Measurements from ENCODE around the gene BCR.

BCR gene

GRCh38 chr22:23242473-23243001 lies 62.2 kb downstream of the BCR start:
- DNase-seq (ENCODE audit: low read depth in 2 of 3, low spot score in 2 of 3) = no peak

DNA sequence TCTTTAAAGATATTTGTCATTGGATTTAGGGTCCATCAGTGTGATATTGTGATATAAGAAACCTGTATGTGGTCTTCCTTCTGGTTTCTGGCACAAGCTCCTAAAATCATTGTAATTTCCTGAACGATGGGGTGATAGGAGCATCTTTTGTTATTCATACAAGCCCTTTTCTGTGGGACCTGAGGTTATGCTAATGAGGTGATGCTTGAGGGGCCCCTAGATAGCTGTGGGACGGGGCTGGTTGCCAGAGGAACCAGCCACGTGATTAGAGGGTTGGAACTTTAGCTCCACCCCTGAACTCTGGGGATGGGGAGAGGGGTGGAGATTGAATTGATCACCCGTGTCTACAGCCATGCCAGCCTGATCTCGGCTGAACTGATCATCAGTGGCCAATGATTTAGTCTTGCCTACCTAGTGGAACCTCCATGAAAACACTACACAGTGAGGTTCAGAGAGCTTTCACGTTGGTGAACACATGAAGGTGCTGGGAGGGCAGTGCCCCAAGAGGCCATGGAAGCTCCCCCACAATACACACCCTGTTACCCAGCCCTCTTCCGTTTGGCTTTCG lies 62.8 kb downstream of the BCR start:
- DNase-seq (ENCODE audit: low read depth in 2 of 3, low spot score in 2 of 3) = peak; percentile 34 to 45 (median 38)

- DNase-seq (ENCODE audit: low read depth in 2 of 3, low spot score in 2 of 3) = no peak
Observed at GRCh38 chr22:23243859-23244689, 63.8 kb downstream of the BCR start.

- no peak for DNase-seq (ENCODE audit: low read depth in 2 of 3, low spot score in 2 of 3)
Observed at GRCh38 chr22:23244690-23245044, 64.4 kb downstream of the BCR start.

DNA sequence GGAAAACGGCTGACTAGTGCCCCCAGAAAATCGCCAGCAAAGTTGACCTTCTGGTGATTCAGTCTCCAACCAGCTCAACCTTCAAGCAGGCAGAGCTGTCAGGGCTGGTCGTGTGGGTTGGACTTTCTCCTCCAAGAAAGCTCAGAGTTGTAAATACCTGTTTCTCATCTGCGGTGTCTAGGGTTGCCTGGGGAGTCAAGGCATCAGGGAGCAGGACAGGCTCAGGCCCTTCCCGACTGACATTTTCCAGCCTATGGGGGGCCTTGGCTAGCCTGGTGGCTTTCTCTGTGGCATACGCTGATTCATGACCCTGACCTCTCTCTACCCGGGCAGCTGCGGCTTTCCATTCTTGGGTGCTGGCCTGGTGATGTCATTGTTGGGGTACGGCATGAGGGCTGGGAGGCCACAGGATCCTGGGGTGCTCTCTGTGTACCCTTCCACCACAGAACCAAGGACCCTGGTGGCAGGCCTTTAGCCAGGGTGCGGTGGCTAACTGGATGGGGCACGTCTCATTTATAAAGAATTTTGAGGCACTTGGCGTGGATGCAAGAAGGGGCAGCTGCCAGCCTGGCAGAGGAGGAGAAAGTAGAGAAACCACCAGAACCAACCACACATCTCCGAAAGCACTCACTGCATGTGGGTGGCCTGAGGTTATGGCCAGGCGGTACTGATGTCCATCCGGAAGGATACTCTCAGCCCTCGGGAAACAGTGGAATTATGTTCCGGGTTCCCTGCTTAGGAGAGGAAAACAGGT lies 64.9 kb downstream of the BCR start:
- DNase-seq (ENCODE audit: low read depth in 2 of 3, low spot score in 2 of 3) = no peak

GRCh38 chr22:23245799-23246136 lies 65.5 kb downstream of the BCR start:
- DNase-seq (ENCODE audit: low read depth in 2 of 3, low spot score in 2 of 3) = no peak

DNA sequence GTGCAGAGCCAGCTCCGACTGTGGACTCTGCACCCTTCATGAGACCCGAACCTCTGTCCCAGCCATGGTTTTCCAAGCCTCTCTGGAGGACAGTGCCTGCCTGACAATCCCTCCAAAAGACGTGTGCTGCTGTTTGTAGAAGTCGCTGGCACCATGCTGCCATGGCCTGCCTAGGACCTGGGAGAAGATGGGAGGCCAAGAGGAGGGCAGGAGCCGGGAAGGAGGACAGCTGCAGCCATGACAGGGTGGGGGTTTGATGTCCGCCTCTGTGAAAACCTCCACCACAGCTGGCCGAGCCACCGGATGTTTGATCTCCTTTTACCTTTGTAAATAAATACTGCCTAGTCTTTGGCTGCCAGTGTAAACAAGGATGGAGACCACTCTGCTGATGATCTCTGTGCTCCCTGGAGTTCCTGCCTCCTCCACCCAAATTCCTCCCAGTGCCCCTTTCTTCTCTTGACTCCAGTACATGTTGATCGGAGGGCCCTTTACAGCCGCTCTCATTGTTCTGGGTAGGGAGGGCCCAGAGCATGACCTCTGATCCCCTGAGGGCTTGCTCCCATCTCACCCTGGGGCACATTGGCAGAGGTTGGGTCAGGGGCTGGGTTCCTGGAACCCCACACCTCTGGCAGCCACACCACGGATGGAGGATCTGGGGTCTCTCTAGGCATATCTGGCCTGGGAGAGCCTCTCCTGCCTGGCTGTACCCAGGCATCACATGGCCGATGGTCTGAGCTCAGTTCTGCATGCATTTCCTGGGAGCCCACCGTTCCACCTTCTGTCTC lies 66.9 kb downstream of the BCR start:
- no peak for DNase-seq (ENCODE audit: low read depth in 2 of 3, low spot score in 2 of 3)

- DNase-seq (ENCODE audit: low read depth in 2 of 3, low spot score in 2 of 3) = no peak
Observed at GRCh38 chr22:23248583-23248982, 68.3 kb downstream of the BCR start.

DNA sequence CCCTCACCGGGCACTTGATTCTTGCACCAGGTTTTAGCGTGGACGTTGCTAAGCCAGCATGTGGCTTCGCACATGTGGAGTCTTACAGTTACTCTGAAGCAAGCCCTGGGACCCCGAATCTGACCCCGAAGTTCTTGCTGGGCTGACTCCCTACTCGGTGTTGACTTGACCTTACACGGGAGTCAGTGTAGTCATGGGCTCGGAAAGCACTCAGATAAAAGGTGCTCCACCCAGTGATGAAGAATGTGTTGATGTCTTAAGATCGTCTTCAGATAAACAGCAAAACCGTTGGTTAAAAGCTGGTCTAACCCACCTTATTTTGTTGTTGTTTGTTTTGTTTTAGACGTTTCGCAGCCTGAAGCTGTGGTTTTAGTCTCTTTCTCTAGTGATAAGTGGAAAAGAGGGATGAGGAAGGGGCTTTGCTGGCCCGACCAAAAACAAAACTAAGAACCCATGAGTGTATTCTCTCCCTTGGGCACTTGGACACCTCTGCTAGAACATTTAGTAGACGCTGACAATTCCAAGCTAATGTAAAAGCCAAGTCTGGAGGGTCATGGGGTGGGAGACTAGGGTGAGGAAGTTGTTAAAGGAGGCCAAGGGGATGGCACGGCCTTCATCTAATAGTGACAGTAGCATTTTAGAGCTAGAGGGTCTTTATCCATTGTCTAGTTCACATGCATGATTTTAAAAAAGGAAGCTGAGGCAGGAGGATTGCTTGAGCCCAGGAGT lies 69.9 kb downstream of the BCR start:
- no peak for DNase-seq (ENCODE audit: low read depth in 2 of 3, low spot score in 2 of 3)

- no peak for DNase-seq (ENCODE audit: low read depth in 2 of 3, low spot score in 2 of 3)
Observed at GRCh38 chr22:23250785-23251363, 70.6 kb downstream of the BCR start.

DNA sequence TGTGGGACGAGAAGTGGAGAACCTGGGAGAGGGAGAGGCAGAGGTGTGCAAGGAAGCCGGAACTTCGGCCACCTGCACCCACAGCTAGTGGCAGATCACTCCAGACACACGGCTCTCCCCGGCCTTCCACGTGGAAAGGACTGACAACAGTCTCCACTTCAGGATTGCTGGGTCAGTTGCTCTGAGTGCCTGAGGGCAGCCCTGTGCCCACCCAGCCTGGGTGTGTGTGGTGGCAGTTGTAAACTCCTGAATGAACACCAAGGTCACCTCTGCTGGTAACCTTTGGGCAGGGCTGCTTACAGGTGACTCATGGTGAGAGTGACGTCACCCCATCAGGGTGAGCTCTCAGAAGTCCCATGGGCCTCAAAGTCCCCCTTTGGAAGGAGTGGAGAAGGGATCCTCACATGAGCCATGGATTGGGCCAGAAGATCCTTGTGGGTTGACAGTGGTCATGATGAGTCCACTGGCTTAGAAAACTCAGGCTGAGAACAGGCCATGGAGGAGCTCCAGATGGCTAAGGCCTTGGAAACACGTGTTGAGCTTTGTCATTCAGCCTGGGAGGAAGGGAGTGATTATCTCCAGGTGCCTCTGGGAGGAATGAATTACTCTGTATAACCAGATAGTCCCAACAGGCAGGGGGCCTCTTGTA lies 71.3 kb downstream of the BCR start:
- DNase-seq (ENCODE audit: low read depth in 2 of 3, low spot score in 2 of 3) = no peak

- DNase-seq (ENCODE audit: low read depth in 2 of 3, low spot score in 2 of 3) = no peak
Observed at GRCh38 chr22:23253475-23254055, 73.3 kb downstream of the BCR start.

DNA sequence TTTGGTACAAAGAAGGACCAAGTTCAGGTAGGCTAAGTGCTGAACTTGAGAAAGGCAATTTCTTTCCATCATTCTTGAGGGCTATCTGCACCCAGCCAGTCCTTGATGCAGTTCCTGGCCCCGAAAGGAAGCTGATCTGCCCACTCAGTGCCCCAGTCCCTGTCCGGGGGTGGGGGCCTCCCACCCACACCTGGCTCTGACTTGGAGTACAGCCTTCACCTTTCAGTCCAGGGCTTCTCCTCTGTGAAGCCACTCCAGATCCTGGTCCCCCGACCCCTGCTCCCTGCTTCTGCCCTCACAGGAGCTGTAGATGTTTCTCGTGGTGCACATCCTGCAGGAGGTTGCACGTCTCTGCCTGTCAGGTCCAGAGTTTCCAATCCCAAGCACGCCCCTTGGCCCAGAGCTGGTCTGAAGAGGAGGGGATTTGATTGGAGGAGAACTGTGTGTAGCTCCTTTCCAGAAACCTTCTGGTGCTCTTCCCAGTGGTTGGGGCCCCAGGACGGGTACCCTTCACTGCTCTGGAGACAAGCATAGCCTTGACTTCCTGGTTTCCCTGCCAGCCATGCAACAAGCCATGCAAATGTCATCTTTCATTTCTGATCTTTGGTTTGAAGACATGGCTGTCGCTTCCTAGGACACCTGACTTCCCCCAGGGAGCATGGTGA lies 75.3 kb downstream of the BCR start:
- no peak for DNase-seq (ENCODE audit: low read depth in 2 of 3, low spot score in 2 of 3)

DNA sequence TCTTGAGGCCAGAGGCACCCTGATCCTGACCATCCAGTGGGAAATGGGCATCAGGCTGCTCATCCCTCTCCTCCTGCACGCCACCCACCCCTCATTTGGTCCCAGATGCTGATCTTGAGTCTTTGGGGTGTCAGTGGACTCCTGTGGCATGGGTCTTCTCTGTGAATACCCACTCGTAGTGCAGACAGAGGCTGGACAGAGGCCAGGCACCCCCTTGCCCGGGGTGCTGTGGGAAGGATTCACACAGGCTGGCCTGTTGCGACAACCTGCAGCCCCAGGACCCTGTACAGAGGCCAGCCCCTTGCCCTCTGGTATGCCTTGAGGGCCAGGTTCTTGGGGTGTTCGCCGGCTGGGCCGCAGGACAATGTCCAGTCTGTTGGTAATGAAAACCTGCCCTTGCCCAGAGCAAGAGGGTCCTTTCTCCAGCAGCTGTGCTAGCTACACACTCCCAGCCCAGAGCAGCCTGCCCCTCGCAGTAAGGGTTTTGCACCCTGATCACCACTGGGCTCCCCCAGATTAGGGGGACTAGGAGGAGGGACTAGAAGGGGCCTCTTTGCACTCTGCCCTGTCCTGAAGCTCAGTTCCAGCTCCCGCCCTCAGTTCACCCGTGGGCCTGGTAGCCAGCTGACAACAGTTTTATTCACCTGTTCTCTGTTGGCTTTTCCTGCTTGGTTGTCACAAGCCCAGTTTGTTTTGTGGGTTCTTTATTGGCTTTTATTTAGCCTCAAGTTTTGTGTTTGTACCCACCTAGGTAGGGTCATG lies 76.0 kb downstream of the BCR start:
- no peak for DNase-seq (ENCODE audit: low read depth in 2 of 3, low spot score in 2 of 3)

DNA sequence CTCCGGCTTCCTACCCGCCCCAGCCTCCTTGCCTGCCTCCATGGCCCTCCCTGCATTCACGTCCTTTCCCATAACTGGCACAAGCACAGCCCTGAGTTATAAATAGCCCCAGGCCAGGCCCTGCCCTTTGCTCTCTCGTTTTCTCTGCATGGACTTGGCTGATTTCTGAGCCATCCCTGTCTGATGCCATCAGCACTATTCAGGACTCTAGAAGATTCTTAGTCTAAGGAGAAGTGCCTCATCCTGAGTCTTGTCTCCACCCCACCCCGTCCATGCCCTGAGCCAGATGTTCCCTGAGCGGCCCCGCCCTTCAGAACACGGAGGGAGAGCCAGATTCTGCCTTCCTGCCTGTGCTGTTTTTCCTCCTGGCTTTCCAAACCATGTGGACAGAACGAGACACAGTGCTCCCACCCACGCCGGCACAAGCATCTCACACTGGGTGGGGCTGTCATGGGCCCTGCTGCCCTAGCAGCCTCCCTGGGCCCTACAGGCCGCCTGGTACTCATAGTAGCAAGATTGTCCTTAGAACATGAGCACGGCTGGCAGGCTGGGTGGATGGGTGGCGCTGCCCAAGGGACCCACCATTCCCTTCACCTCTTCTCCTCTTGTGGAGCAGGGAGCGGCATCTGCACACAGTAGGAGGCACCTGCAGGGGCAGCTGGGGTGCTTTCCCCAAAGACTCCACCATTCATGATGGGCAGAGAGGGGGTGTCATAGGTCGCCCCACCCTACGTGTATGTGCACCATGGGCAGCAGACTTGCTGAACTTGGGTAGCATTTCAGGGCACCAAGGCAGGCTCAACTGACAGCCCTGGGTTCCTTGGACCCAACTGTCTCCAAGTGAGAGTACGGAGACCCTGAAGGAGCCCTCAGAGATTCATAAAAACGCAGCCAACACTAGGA lies 76.9 kb downstream of the BCR start:
- DNase-seq (ENCODE audit: low read depth in 2 of 3, low spot score in 2 of 3) = no peak

- no peak for DNase-seq (ENCODE audit: low read depth in 2 of 3, low spot score in 2 of 3)
Observed at GRCh38 chr22:23257889-23258825, 77.8 kb downstream of the BCR start.
